Kidney epithelial cell (primary cell): ENCODE results near the gene NEDD4. TPM values are rescaled to one million over a fixed set of nuclear protein-coding genes. Genes with fewer than 3 reads are reported as not detected.

Experiments
- DNase-seq: peaks from one replicate; pipeline ENCODE4 v3.0.0-alpha.2; 2010; ENCODE audit warnings: low read depth
- H3K27me3 ChIP-seq: 2 replicates; pipeline ENCODE4 v1.6.0; 2011; ENCODE audit warnings: low read length; ENCODE audit not compliant: control insufficient read depth, insufficient read depth
- H3K36me3 ChIP-seq: 2 replicates; pipeline ENCODE4 v1.5.1; 2011; ENCODE audit warnings: low read length; ENCODE audit not compliant: control insufficient read depth, insufficient read depth
- H3K4me3 ChIP-seq: 2 replicates; pipeline ENCODE4 v1.5.1; 2011; ENCODE audit warnings: low read depth, mild to moderate bottlenecking, control low read depth, low read length
- CTCF ChIP-seq: IDR thresholded peaks from 2 replicates; pipeline ENCODE4 v1.5.1; 2011; ENCODE audit warnings: mild to moderate bottlenecking, moderate library complexity, low read length, control low read depth, inconsistent platforms; ENCODE audit not compliant: insufficient read depth, poor library complexity, severe bottlenecking
- total RNA-seq: library from RNA; depleted of rRNA; stranded (reverse); fragments of >200 nt; gene quantifications from 2 replicates; pipeline ENCODE4 v1.2.3, GENCODE V29; 2015

Gene NEDD4
- total RNA-seq, 1 donor from 2014 or later: 26.8 TPM

- DNase-seq: no peak
- no peaks in the 10 kb centered on the region for H3K36me3 ChIP-seq
- TF ChIP-seq CTCF: no peak
- no peak overlapping the region for H3K4me3 ChIP-seq
- no peaks in the 10 kb centered on the region for H3K27me3 ChIP-seq
Measured at GRCh38 chr15:55835866-55836265, 157.5 kb downstream of the NEDD4 start.

DNA sequence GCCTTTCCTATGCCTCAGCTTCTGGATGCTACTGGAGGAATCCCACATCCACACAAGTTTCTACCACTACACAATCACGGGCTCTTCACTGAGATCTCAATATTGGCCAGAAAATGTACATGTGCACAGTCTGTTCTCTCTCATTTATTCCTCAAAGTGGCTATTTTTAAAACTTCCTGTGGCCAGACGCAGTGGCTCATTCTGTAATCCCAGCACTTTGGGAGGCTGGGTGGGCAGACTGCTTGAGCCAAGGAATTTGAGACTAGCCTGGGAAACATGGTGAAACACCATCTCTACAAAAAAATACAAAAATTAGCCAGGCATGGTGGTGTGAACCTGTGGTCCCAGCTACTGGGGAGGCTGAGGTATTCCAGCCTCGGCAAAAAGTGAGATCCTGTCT is 159.1 kb downstream of the NEDD4 start:
- H3K27me3 ChIP-seq: no peaks in the 10 kb centered on the region
- no peak for DNase-seq
- no peak overlapping the region for H3K4me3 ChIP-seq
- TF ChIP-seq CTCF: no peak
- no peaks in the 10 kb centered on the region for H3K36me3 ChIP-seq

DNA sequence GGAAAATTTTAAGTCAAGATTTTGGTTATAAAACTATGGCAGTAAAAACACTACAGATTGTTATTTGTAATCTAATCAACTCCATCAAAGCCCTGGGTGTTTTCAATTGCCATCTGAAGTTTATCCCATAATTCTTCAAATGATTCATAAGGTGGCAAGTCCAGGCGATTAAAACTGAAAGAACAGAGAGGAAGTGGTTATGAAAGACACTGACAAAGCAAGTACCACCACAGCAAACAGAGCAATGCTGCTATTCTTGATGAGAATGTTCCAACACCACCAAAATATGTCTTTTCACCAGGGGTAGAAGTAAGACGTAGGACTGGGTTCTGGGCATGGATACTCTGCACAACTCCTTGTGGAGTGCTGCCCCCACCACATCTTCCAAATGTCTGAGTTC is 163.6 kb downstream of the NEDD4 start:
- no peaks in the 10 kb centered on the region for H3K27me3 ChIP-seq
- no peak for DNase-seq

DNA sequence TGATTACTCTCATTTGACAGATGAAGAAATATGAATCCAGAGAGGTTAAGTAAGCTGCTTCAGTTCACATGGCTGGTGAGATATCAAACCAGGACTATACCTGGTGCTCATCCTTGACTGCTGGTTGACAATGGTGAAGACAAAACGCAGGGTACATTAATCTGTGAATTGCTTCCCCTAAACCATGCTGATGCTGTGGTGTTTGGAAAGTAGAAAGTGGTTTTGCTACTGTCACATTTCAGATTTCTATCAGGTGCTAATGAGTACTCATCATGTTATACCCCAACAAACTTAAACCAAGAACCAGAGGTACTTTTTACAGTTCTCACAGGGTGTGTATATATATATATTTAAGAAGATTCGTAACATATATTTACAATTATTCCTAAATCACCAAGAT is 165.5 kb downstream of the NEDD4 start:
- H3K4me3 ChIP-seq: no peak overlapping the region
- no peaks in the 10 kb centered on the region for H3K36me3 ChIP-seq
- DNase-seq: no peak
- no peaks in the 10 kb centered on the region for H3K27me3 ChIP-seq
- no peak for TF ChIP-seq CTCF

More for the DNA sequence above, 163.6 kb downstream of the NEDD4 start:
- no peak overlapping the region for H3K4me3 ChIP-seq
- no peaks in the 10 kb centered on the region for H3K36me3 ChIP-seq
- TF ChIP-seq CTCF: no peak

- Histone ChIP-seq H3K27me3 (no peaks in the 10 kb centered on the region), H3K4me3 (no peak overlapping the region), H3K36me3 (no peaks in the 10 kb centered on the region)
- no peak for DNase-seq
- TF ChIP-seq CTCF: no peak
Measured at GRCh38 chr15:55827204-55827603, 166.2 kb downstream of the NEDD4 start.

- no peak overlapping the region for H3K4me3 ChIP-seq
- no peaks in the 10 kb centered on the region for H3K27me3 ChIP-seq
- H3K36me3 ChIP-seq: no peaks in the 10 kb centered on the region
- no peak for DNase-seq
- TF ChIP-seq CTCF: no peak
Measured at GRCh38 chr15:55824857-55825613, 168.4 kb downstream of the NEDD4 start.
